T-cell (primary cell): ENCODE data around the gene SPAG17. TPM values are rescaled to one million over a fixed set of nuclear protein-coding genes. Genes with fewer than 3 reads are reported as not detected.

Source experiments
- ATAC-seq, 4 experiments: fragments of 200-7000 bp in 3 of 4; fragments of 150-1000 bp in 1 of 4; cut with Tn5 transposase; replicated peaks in 1 of 4; 1 replicate in 3 of 4; 2 replicates in 1 of 4; pipeline ENCODE4 v1.10.0; 2021; ENCODE audit warnings: moderate library complexity in 3 of 4, mild to moderate bottlenecking in 2 of 4, moderate number of reproducible peaks in 1 of 4
- CTCF ChIA-PET, 2 donors: fragments of 300-600 bp; sonication (Branson Sonifier 250); formaldehyde crosslinking; loops; one replicate each; lab custom pipeline; 2022; ENCODE audit warnings: antibody characterized with exemption in 2 of 2; lab: Charles Lee
- POLR2A ChIA-PET, 2 donors: fragments of 300-600 bp; sonication (Branson Sonifier 250); formaldehyde crosslinking; loops; one replicate each; lab custom pipeline; 2022; ENCODE audit warnings: antibody characterized with exemption in 2 of 2; lab: Charles Lee
- DNase-seq, 35 experiments: peaks; one replicate each; pipeline versions ENCODE4 v3.0.0 to v3.0.0-alpha.2; 2013 to 2023
- H3K27ac ChIP-seq: one replicate; pipeline ENCODE4 v1.5.1; 2013; ENCODE audit warnings: low read length
- H3K27me3 ChIP-seq, 2 experiments: replicated peaks in 1 of 2; 1 replicate in 1 of 2; 2 replicates in 1 of 2; pipeline versions ENCODE4 v1.6.1 to v1.7.0; 2013; ENCODE audit warnings: low read length in 1 of 2, mixed read lengths in 1 of 2; ENCODE audit not compliant: control insufficient read depth in 2 of 2, insufficient read depth in 2 of 2; ENCODE audit errors: extremely low read depth in 1 of 2
- H3K36me3 ChIP-seq, 2 donors: 1 replicate in 1 of 2; 2 replicates in 1 of 2; pipeline versions ENCODE4 v1.6.1 to v1.7.0; 2013; ENCODE audit warnings: low read length in 1 of 2; ENCODE audit not compliant: control insufficient read depth in 2 of 2, insufficient read depth in 1 of 2; ENCODE audit errors: extremely low read depth in 1 of 2
- H3K4me1 ChIP-seq, 2 experiments: 1 replicate in 1 of 2; 2 replicates in 1 of 2; pipeline versions ENCODE4 v1.6.1 to v1.7.0; 2013; ENCODE audit warnings: low read length in 2 of 2, mixed read lengths in 1 of 2; ENCODE audit not compliant: insufficient read depth in 2 of 2, control insufficient read depth in 1 of 2; ENCODE audit errors: extremely low read depth in 1 of 2
- H3K4me3 ChIP-seq, 2 donors: 1 replicate in 1 of 2; 2 replicates in 1 of 2; pipeline versions ENCODE4 v1.5.1 to v1.7.0; 2013; ENCODE audit warnings: mild to moderate bottlenecking in 2 of 2, low read length in 1 of 2, moderate library complexity in 1 of 2; ENCODE audit not compliant: control insufficient read depth in 1 of 2; ENCODE audit errors: extremely low read depth in 1 of 2
- H3K9me3 ChIP-seq: 2 replicates; pipeline ENCODE4 v1.7.0; 2013
- H3K27ac Mint-ChIP-seq, 2 donors: one replicate each; pipeline ENCODE4 v1.8.0; 2020 to 2021; ENCODE audit warnings: mild to moderate bottlenecking in 2 of 2, mixed read lengths in 2 of 2
- H3K27me3 Mint-ChIP-seq, 2 donors: one replicate each; pipeline ENCODE4 v1.8.0; 2021 to 2022; ENCODE audit warnings: mixed read lengths in 2 of 2
- H3K36me3 Mint-ChIP-seq: one replicate; pipeline ENCODE4 v1.8.0; 2021; ENCODE audit warnings: mixed read lengths
- H3K4me1 Mint-ChIP-seq, 3 donors: one replicate each; pipeline ENCODE4 v1.8.0; 2020 to 2022; ENCODE audit warnings: mixed read lengths in 3 of 3, mild to moderate bottlenecking in 1 of 3
- H3K4me3 Mint-ChIP-seq, 3 donors: one replicate each; pipeline ENCODE4 v1.8.0; 2020 to 2022; ENCODE audit warnings: mild to moderate bottlenecking in 3 of 3, mixed read lengths in 3 of 3, moderate library complexity in 3 of 3
- H3K9me3 Mint-ChIP-seq, 3 donors: one replicate each; pipeline ENCODE4 v1.8.0; 2020 to 2022; ENCODE audit warnings: mixed read lengths in 3 of 3
- WGBS: methylation state at CpG from one replicate; pipeline ENCODE4 v1.1.5; 2013; ENCODE audit warnings: missing lambda C conversion rate; ENCODE audit not compliant: insufficient coverage; 5-methylcytosine and 5-hydroxymethylcytosine counted together
- total RNA-seq, 35 experiments: library from RNA in 6 of 35; stranded (reverse) in 6 of 35; fragments of 120-200 nt in 1 of 35; gene quantifications; one replicate each; pipeline versions ENCODE4 v1.2.1 to v1.2.4 and lab custom pipeline; 2013 to 2026

Gene SPAG17
- total RNA-seq, 5 donors from 2014 or later (not counting 1 experiment from before 2014, with no cell fraction given), result not detected

DNA sequence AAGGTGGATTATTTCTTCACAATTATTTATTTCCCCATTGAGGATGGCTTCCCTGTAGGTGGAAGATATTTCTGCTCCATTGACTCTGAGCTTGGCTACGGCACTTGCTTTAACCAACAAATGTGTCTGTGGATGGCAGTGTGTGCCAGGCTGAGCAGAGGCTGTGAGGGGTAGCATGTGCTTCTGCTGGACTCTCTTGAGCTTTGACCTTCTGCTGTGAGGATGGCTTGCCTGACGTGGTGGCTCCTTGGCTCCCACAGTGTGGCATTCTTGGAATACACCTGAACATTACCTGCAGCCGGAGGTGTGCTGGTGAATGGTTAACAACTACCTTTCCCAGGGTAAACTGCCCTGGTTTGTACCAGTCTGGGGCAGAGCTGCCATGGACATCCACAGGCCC, 208.6 kb downstream of the SPAG17 start:
- H3K4me1 Mint-ChIP-seq, result no peaks in the 10 kb centered on the region
- ATAC-seq, result no peak
- CTCF ChIA-PET, result no interaction called here
- peaks cover 0 to 3% of the 10 kb centered on the region in 2 experiments for H3K27me3 ChIP-seq
- no peaks in the 10 kb centered on the region for H3K36me3 ChIP-seq
- DNase-seq, result no peak
- no peaks in the 10 kb centered on the region for H3K36me3 Mint-ChIP-seq
- no peak overlapping the region for H3K4me3 ChIP-seq
- H3K27ac ChIP-seq, result no peak overlapping the region
- no peaks in the 10 kb centered on the region for H3K4me1 ChIP-seq
- H3K27me3 Mint-ChIP-seq, result peaks cover 3 to 12% of the 10 kb centered on the region in 2 donors
- POLR2A ChIA-PET, result no interaction called here
- H3K4me3 Mint-ChIP-seq, result no peak overlapping the region
- no peaks in the 10 kb centered on the region for H3K9me3 Mint-ChIP-seq
- 84% methylated on average over 3 of the region's 3 CpGs for WGBS
- no peak overlapping the region for H3K27ac Mint-ChIP-seq
- no peaks in the 10 kb centered on the region for H3K9me3 ChIP-seq

DNA sequence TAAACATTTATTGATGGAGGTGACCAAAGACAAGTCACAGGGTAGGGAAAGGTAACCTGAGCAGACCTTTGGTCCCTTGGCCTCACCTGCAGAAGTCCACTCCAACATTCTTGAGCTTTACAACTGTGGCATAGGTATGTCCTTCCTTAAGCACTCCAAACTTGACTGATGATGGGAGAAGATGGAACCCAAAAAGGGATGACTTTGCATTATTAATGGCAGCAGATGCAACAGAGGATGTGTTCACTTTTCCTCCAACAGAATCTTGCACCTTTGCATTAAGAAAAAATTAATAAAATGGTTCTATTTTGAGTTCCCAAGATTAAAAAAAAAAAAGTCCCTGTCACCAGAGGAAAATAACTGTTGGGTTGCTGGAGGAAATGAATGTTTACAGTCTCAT, 213.3 kb downstream of the SPAG17 start:
- Histone ChIP-seq H3K4me1 (no peaks in the 10 kb centered on the region), H3K27ac (no peak overlapping the region), H3K36me3 (no peaks in the 10 kb centered on the region), H3K4me3 (no peak overlapping the region), H3K27me3 (peaks cover 0 to 2% of the 10 kb centered on the region in 2 experiments), H3K9me3 (no peaks in the 10 kb centered on the region)
- POLR2A ChIA-PET, result no interaction called here
- H3K4me1 Mint-ChIP-seq, result no peaks in the 10 kb centered on the region
- no peak for ATAC-seq
- H3K27ac Mint-ChIP-seq, result no peak overlapping the region
- CTCF ChIA-PET, result no interaction called here
- peaks cover 3 to 8% of the 10 kb centered on the region in 2 donors for H3K27me3 Mint-ChIP-seq
- H3K36me3 Mint-ChIP-seq, result no peaks in the 10 kb centered on the region
- no peak for DNase-seq
- no peaks in the 10 kb centered on the region for H3K9me3 Mint-ChIP-seq
- H3K4me3 Mint-ChIP-seq, result no peak overlapping the region

DNA sequence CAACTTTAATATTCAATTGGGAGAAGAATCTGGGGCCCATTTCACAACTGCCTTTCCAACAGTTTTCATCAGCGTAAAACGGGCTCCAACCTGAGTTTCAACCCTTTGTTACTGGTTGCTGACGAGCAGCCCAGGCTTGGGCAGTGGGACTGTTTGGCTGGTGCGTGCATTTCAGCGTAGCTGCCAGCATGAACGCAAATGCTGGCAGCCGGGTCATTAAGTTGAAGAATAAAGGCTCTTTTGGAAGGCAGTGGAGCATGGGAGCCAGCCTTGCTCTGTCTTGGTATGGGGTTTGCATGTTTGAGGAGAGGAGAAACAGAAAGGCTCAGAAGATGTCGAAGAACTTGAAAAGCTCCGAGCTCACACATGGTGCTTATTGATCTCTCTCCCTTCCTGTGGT, 214.8 kb downstream of the SPAG17 start:
- H3K27me3 ChIP-seq, result peaks cover 0 to 2% of the 10 kb centered on the region in 2 experiments
- no peaks in the 10 kb centered on the region for H3K9me3 ChIP-seq
- Mint-ChIP-seq H3K9me3 (no peaks in the 10 kb centered on the region), H3K4me3 (no peak overlapping the region), H3K4me1 (no peaks in the 10 kb centered on the region), H3K36me3 (peaks cover 3% of the 10 kb centered on the region), H3K27ac (no peak overlapping the region), H3K27me3 (peaks cover 3 to 8% of the 10 kb centered on the region in 2 donors)
- no peak for ATAC-seq
- WGBS, result 94% methylated on average over 7 of the region's 9 CpGs
- no peaks in the 10 kb centered on the region for H3K36me3 ChIP-seq
- H3K27ac ChIP-seq, result no peak overlapping the region
- POLR2A ChIA-PET, result no interaction called here
- no peak overlapping the region for H3K4me3 ChIP-seq
- no peak for DNase-seq
- no peaks in the 10 kb centered on the region for H3K4me1 ChIP-seq
- CTCF ChIA-PET, result no interaction called here

DNA sequence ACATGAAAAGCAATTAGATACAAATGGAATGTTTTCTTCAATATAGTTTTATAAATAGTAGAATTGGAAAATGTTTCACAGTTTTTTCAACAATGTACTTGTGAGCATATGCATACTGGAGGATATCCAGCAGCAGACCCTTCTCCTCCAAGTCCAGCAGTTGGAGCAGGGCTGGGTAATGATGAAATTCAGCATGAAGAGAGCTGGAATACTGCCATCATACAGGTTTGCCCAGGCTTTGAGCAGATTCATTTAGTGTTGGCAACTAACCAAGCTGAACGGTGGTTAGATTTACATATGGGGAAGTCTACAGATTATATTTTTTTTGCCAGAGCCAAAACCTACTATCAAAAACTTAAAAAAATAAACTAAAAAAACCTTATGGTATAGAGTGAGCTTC, 217.1 kb downstream of the SPAG17 start:
- ATAC-seq (no peak), DNase-seq (no peak)
- H3K9me3 ChIP-seq, result no peaks in the 10 kb centered on the region
- H3K27ac ChIP-seq, result no peak overlapping the region
- no peaks in the 10 kb centered on the region for H3K4me1 ChIP-seq
- POLR2A ChIA-PET, result no interaction called here
- H3K27me3 ChIP-seq, result peaks cover 0 to 2% of the 10 kb centered on the region in 2 experiments
- WGBS, result no CpG with 5 or more reads among the region's 1 CpG
- Mint-ChIP-seq H3K9me3 (no peaks in the 10 kb centered on the region), H3K27ac (no peak overlapping the region), H3K36me3 (peaks cover 7% of the 10 kb centered on the region), H3K4me1 (no peaks in the 10 kb centered on the region), H3K27me3 (peaks cover 0 to 2% of the 10 kb centered on the region in 2 donors), H3K4me3 (no peak overlapping the region)
- CTCF ChIA-PET, result no interaction called here
- no peak overlapping the region for H3K4me3 ChIP-seq
- H3K36me3 ChIP-seq, result no peaks in the 10 kb centered on the region

DNA sequence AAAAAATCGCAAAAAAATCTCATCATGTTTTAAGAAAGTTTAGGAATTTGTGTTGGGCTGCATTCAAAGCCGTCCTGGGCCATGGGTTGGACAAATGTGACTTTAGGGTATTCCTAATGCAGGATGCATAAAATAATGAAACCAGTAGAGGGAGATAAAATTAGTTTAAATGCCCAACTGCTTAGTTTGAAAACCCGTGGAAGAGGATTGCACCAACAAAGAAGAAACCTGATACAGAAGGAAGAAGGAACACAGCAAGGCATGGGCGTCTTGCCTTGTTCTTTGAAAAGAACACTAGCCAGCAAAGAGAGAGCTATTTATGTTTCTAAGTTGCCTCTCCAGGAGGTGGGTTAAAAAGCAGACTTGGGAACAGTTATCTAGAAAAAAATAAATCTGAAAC, 217.6 kb downstream of the SPAG17 start:
- no peaks in the 10 kb centered on the region for H3K4me1 Mint-ChIP-seq
- H3K27ac Mint-ChIP-seq, result no peak overlapping the region
- Histone ChIP-seq H3K4me1 (no peaks in the 10 kb centered on the region), H3K9me3 (no peaks in the 10 kb centered on the region), H3K27ac (no peak overlapping the region), H3K36me3 (peaks cover 0 to 4% of the 10 kb centered on the region in 2 donors), H3K4me3 (no peak overlapping the region), H3K27me3 (peaks cover 0 to 2% of the 10 kb centered on the region in 2 experiments)
- 92% methylated on average over 2 of the region's 4 CpGs for WGBS
- H3K9me3 Mint-ChIP-seq, result no peaks in the 10 kb centered on the region
- no peak for DNase-seq
- ATAC-seq, result no peak
- peaks cover 7% of the 10 kb centered on the region for H3K36me3 Mint-ChIP-seq
- no peaks in the 10 kb centered on the region for H3K27me3 Mint-ChIP-seq
- no peak overlapping the region for H3K4me3 Mint-ChIP-seq
- ChIA-PET POLR2A (no interaction called here), CTCF (no interaction called here)

DNA sequence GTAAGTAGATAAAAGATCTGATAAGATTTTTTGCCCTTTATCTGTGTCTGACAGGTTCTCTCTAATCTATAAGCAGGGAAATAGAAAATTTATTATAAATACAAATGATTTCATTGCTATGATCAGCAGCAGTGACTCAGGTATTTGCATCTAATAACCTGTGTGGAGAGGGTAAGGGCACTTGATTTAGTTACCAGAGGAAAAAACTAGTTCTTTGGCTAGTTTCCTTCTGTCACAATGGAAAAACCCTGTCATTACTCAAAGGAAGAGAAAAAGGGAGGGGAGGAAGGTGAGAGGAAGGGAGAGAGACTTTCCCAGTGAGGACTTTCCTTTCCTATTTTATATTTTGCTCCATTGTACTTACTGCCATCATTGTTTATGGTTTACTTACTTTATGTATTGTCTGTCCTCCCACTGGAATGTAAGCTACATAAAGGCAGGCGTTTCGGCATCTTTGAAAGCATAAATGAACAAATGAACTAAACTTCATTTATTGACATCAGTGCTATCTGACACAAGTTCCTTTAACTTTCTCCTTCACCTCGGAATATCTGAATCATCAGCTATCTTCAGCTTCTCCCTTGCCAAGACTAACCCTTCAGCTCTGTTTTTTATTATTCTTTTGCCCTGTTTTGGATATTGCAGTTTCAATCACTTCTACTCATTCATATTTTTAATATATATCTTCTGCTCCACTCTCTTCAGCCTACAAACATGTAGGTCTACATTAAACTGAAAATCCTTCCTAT, 220.6 kb downstream of the SPAG17 start:
- H3K27me3 ChIP-seq, result no peaks in the 10 kb centered on the region
- no peaks in the 10 kb centered on the region for H3K9me3 ChIP-seq
- H3K4me1 ChIP-seq, result no peaks in the 10 kb centered on the region
- no peak overlapping the region for H3K27ac ChIP-seq
- CTCF ChIA-PET, result no interaction called here
- Mint-ChIP-seq H3K36me3 (peaks cover 23% of the 10 kb centered on the region), H3K27me3 (no peaks in the 10 kb centered on the region), H3K9me3 (no peaks in the 10 kb centered on the region), H3K4me3 (no peak overlapping the region), H3K27ac (no peak overlapping the region), H3K4me1 (no peaks in the 10 kb centered on the region)
- POLR2A ChIA-PET, result no interaction called here
- H3K4me3 ChIP-seq, result no peak overlapping the region
- WGBS, result 100% methylated on average over 1 of the region's 3 CpGs
- ATAC-seq (no peak), DNase-seq (no peak)
- peaks cover 0 to 15% of the 10 kb centered on the region in 2 donors for H3K36me3 ChIP-seq
